CD14-positive monocyte (primary cell): ENCODE data around the gene USP20. TPM values are rescaled to one million over a fixed set of nuclear protein-coding genes. Genes with fewer than 3 reads are reported as not detected.
A peak's percentile ranks its signal among the peaks of the same experiment; 100 is the strongest.

Source experiments
- DNase-seq, 3 donors: peaks; one replicate each; pipeline ENCODE4 v3.0.0-alpha.2; 2011 to 2022
- H2AFZ ChIP-seq: 2 replicates; pipeline ENCODE4 v1.6.0; 2012; ENCODE audit warnings: mild to moderate bottlenecking, low read depth, low read length, inconsistent platforms; ENCODE audit not compliant: insufficient read depth, poor library complexity, severe bottlenecking
- H3K27ac ChIP-seq, 2 donors: 1 replicate in 1 of 2; 2 replicates in 1 of 2; pipeline ENCODE4 v1.5.1; 2012 to 2013; ENCODE audit warnings: low read length in 2 of 2, control low read depth in 1 of 2, inconsistent platforms in 1 of 2, low read depth in 1 of 2, mild to moderate bottlenecking in 1 of 2
- H3K27me3 ChIP-seq, 2 donors: one replicate each; pipeline versions ENCODE4 v1.6.0 to v1.6.1; 2011 to 2013; ENCODE audit warnings: low read length in 2 of 2; ENCODE audit not compliant: control insufficient read depth in 2 of 2, insufficient read depth in 2 of 2
- H3K36me3 ChIP-seq, 2 donors: replicated peaks in 1 of 2; 1 replicate in 1 of 2; 2 replicates in 1 of 2; pipeline versions ENCODE4 v1.5.1 to v1.6.1; 2012 to 2013; ENCODE audit warnings: low read length in 2 of 2, control low read depth in 1 of 2, inconsistent platforms in 1 of 2, mild to moderate bottlenecking in 1 of 2; ENCODE audit not compliant: insufficient read depth in 2 of 2, control insufficient read depth in 1 of 2
- H3K4me1 ChIP-seq, 2 donors: 1 replicate in 1 of 2; 2 replicates in 1 of 2; pipeline versions ENCODE4 v1.5.1 to v1.6.1; 2012 to 2013; ENCODE audit warnings: low read length in 2 of 2, control low read depth in 1 of 2, inconsistent platforms in 1 of 2, mild to moderate bottlenecking in 1 of 2, moderate library complexity in 1 of 2; ENCODE audit not compliant: insufficient read depth in 2 of 2, control insufficient read depth in 1 of 2
- H3K4me2 ChIP-seq: replicated peaks from 2 replicates; pipeline ENCODE3; 2012; ENCODE audit warnings: low read length, moderate library complexity, mild to moderate bottlenecking; ENCODE audit not compliant: poor library complexity, severe bottlenecking; ENCODE audit errors: extremely low read depth
- H3K4me3 ChIP-seq, 3 experiments: fragments of 200-600 bp in 1 of 3; sonication (generic) in 1 of 3; replicated peaks in 1 of 3; 1 replicate in 2 of 3; 2 replicates in 1 of 3; pipeline ENCODE4 v1.5.1; 2011 to 2013; ENCODE audit warnings: low read length in 3 of 3, mild to moderate bottlenecking in 3 of 3, control low read depth in 2 of 3, low read depth in 2 of 3, inconsistent platforms in 1 of 3, moderate library complexity in 1 of 3
- H3K79me2 ChIP-seq: 2 replicates; pipeline ENCODE4 v1.6.0; 2012; ENCODE audit warnings: mild to moderate bottlenecking, control low read depth, inconsistent platforms, low read length, moderate library complexity; ENCODE audit not compliant: insufficient read depth
- H3K9ac ChIP-seq: 2 replicates; pipeline ENCODE4 v1.6.0; 2017; ENCODE audit warnings: low read length, mild to moderate bottlenecking; ENCODE audit not compliant: insufficient read depth, poor library complexity, severe bottlenecking
- H3K9me3 ChIP-seq, 2 donors: replicated peaks in 1 of 2; 1 replicate in 1 of 2; 2 replicates in 1 of 2; pipeline versions ENCODE4 v1.5.1 to v1.6.1; 2012 to 2013; ENCODE audit warnings: low read length in 2 of 2, control low read depth in 1 of 2; ENCODE audit not compliant: control insufficient read depth in 1 of 2, insufficient read depth in 1 of 2
- H4K20me1 ChIP-seq: 2 replicates; pipeline ENCODE4 v1.6.0; 2012; ENCODE audit warnings: mild to moderate bottlenecking, low read length, control low read depth, moderate library complexity; ENCODE audit not compliant: insufficient read depth
- H3K27ac Mint-ChIP-seq, 7 donors: one replicate each; pipeline ENCODE4 v1.8.0; 2020; ENCODE audit warnings: mild to moderate bottlenecking in 7 of 7, mixed read lengths in 7 of 7, moderate library complexity in 6 of 7, inconsistent platforms in 2 of 7
- H3K27me3 Mint-ChIP-seq, 3 donors: one replicate each; pipeline ENCODE4 v1.8.0; 2021 to 2022; ENCODE audit warnings: low read depth in 3 of 3, mild to moderate bottlenecking in 3 of 3, mixed read lengths in 3 of 3, moderate library complexity in 3 of 3, inconsistent platforms in 1 of 3
- H3K36me3 Mint-ChIP-seq, 2 donors: one replicate each; pipeline ENCODE4 v1.8.0; 2020; ENCODE audit warnings: mixed read lengths in 2 of 2, inconsistent platforms in 1 of 2, mild to moderate bottlenecking in 1 of 2
- H3K4me1 Mint-ChIP-seq: one replicate; pipeline ENCODE4 v1.8.0; 2020; ENCODE audit warnings: mild to moderate bottlenecking, mixed read lengths
- H3K4me3 Mint-ChIP-seq, 2 donors: one replicate each; pipeline ENCODE4 v1.8.0; 2020; ENCODE audit warnings: mild to moderate bottlenecking in 2 of 2, mixed read lengths in 2 of 2, moderate library complexity in 1 of 2
- H3K9me3 Mint-ChIP-seq, 7 donors: one replicate each; pipeline ENCODE4 v1.8.0; 2020 to 2022; ENCODE audit warnings: mixed read lengths in 7 of 7, mild to moderate bottlenecking in 6 of 7, moderate library complexity in 6 of 7, inconsistent platforms in 2 of 7
- CTCF ChIP-seq: fragments of 200-600 bp; IDR thresholded peaks from one replicate; pipeline ENCODE4 v1.8.0; 2022; ENCODE audit warnings: antibody characterized with exemption, mild to moderate bottlenecking
- WGBS: methylation state at CpG from one replicate; pipeline ENCODE4 v1.1.5; 2013; ENCODE audit warnings: missing lambda C conversion rate; ENCODE audit not compliant: insufficient coverage; 5-methylcytosine and 5-hydroxymethylcytosine counted together
- intact Hi-C, 2 donors: fragments of 100-400 bp; cut with micrococcal nuclease; formaldehyde crosslinking; loops; one replicate each; pipeline versions ENCODE4 v1.15.0 to v1.15.1; 2023
- polyA plus RNA-seq, 3 donors: library from polyadenylated mRNA; depleted of rRNA in 1 of 3; unstranded in 2 of 3; stranded (reverse) in 1 of 3; fragments of 300-500 nt in 2 of 3; fragments of >200 nt in 1 of 3; fragmentation: Illumina TruSeq in 2 of 3; gene quantifications; 1 replicate in 2 of 3; 2 replicates in 1 of 3; pipeline ENCODE4 v1.2.3, GENCODE V29; 2012 to 2021

Gene USP20
- polyA plus RNA-seq, 3 donors = 2.7 to 30.0 (median 5.2) TPM

GRCh38 chr9:129813661-129814060 lies 21.6 kb upstream of the USP20 start:
- H3K4me3 ChIP-seq = no peak overlapping the region
- peak overlapping the region in 1 of 2 donors; percentile 26 for H3K27ac ChIP-seq
- H2AFZ ChIP-seq = no peak overlapping the region
- 96% methylated on average over 9 of the region's 9 CpGs for WGBS
- peak overlapping the region in 1 of 7 donors; percentile 62 for H3K27ac Mint-ChIP-seq
- no peaks in the 10 kb centered on the region for H3K9me3 Mint-ChIP-seq
- H3K9me3 ChIP-seq = no peaks in the 10 kb centered on the region
- H4K20me1 ChIP-seq = peaks cover 81% of the 10 kb centered on the region
- peaks cover 0 to 1% (median 0%) of the 10 kb centered on the region in 3 donors for H3K27me3 Mint-ChIP-seq
- DNase-seq = no peak
- no peak overlapping the region for H3K4me2 ChIP-seq
- H3K4me1 ChIP-seq = peaks cover 20 to 24% of the 10 kb centered on the region in 2 donors
- H3K9ac ChIP-seq = no peak overlapping the region
- peaks cover 83 to 93% of the 10 kb centered on the region in 2 donors for H3K36me3 ChIP-seq
- intact Hi-C loops = no loop called here
- H3K36me3 Mint-ChIP-seq = peaks cover 79 to 92% of the 10 kb centered on the region in 2 donors
- H3K79me2 ChIP-seq = peaks cover 66% of the 10 kb centered on the region
- H3K4me3 Mint-ChIP-seq = no peak overlapping the region
- peaks cover 27% of the 10 kb centered on the region for H3K4me1 Mint-ChIP-seq
- TF ChIP-seq CTCF = no peak
- H3K27me3 ChIP-seq = no peaks in the 10 kb centered on the region

- Mint-ChIP-seq H3K9me3 (no peaks in the 10 kb centered on the region), H3K36me3 (peaks cover 76 to 92% of the 10 kb centered on the region in 2 donors), H3K27me3 (no peaks in the 10 kb centered on the region), H3K4me3 (no peak overlapping the region), H3K27ac (peak overlapping the region in 2 of 7 donors; percentile 57 to 70), H3K4me1 (peaks cover 25% of the 10 kb centered on the region)
- 88% methylated on average over 16 of the region's 17 CpGs for WGBS
- DNase-seq = no peak
- TF ChIP-seq CTCF = no peak
- intact Hi-C loops = no loop called here
- H3K9ac ChIP-seq = no peak overlapping the region
- peaks cover 66% of the 10 kb centered on the region for H3K79me2 ChIP-seq
- H3K27ac ChIP-seq = no peak overlapping the region
- H3K36me3 ChIP-seq = peaks cover 78 to 90% of the 10 kb centered on the region in 2 donors
- H2AFZ ChIP-seq = no peak overlapping the region
- H3K27me3 ChIP-seq = no peaks in the 10 kb centered on the region
- H3K4me3 ChIP-seq = no peak overlapping the region
- H3K4me1 ChIP-seq = peaks cover 20 to 24% of the 10 kb centered on the region in 2 donors
- H3K9me3 ChIP-seq = no peaks in the 10 kb centered on the region
- peaks cover 71% of the 10 kb centered on the region for H4K20me1 ChIP-seq
- H3K4me2 ChIP-seq = no peak overlapping the region
These were observed 20.6 kb upstream of the USP20 start for GRCh38 chr9:129814432-129815223.
